Testis (tissue), 2 donors: Measurements from ENCODE around the gene CHST8.
"Not testable (repeated sequence)": the region's sequence is repeated elsewhere in the genome, so short reads cannot be mapped to it uniquely, and the experiment has no call there.

Experiments used
- POLR2A ChIP-seq: fragments of 450-650 bp; IDR thresholded peaks from one replicate; pipeline ENCODE4 v1.6.1; 2017; ENCODE audit warnings: antibody characterized with exemption, mild to moderate bottlenecking, moderate library complexity
- TF ChIP-seq, protein P1 (sequence below), 3 experiments: fragments of 450-650 bp in 2 of 3; fragments of 200-600 bp in 1 of 3; sonication (generic) in 1 of 3; IDR thresholded peaks; one replicate each; pipeline ENCODE4 v1.5.1; 2016 to 2019; ENCODE audit warnings: antibody characterized with exemption in 3 of 3, mild to moderate bottlenecking in 2 of 3, moderate library complexity in 1 of 3

DNA sequence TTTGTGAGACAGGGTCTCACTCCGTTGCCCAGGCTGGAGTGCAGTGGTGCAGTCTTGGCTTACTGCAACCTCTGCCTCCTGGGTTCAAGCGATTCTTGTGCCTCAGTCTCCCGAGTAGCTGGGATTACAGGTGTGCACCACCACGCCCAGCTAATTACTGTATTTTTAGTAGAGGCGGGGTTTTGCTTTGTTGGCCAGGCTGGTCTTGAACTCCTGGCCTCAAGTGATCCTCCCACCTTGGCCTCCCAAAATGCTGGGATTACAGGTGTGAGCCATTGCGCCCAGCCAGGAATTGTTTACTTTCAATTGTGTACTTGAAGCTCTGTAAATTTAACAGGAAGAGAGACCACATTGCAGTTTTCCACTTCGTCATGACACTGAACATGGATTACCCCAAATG lies 197.3 kb downstream of the CHST8 start:
- TF ChIP-seq, protein P1, sequence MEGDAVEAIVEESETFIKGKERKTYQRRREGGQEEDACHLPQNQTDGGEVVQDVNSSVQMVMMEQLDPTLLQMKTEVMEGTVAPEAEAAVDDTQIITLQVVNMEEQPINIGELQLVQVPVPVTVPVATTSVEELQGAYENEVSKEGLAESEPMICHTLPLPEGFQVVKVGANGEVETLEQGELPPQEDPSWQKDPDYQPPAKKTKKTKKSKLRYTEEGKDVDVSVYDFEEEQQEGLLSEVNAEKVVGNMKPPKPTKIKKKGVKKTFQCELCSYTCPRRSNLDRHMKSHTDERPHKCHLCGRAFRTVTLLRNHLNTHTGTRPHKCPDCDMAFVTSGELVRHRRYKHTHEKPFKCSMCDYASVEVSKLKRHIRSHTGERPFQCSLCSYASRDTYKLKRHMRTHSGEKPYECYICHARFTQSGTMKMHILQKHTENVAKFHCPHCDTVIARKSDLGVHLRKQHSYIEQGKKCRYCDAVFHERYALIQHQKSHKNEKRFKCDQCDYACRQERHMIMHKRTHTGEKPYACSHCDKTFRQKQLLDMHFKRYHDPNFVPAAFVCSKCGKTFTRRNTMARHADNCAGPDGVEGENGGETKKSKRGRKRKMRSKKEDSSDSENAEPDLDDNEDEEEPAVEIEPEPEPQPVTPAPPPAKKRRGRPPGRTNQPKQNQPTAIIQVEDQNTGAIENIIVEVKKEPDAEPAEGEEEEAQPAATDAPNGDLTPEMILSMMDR (IDR thresholded peaks at IDR 0.05), result not testable (repeated sequence)
- not testable (repeated sequence) for TF ChIP-seq POLR2A
